ENCODE measurements around the gene TSPAN3.

- TF ChIP-seq CTCF (IDR thresholded peaks at IDR 0.05; ENCODE audit: low read depth, low read length): no peak
- TF ChIP-seq, protein P1, sequence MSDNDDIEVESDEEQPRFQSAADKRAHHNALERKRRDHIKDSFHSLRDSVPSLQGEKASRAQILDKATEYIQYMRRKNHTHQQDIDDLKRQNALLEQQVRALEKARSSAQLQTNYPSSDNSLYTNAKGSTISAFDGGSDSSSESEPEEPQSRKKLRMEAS (IDR thresholded peaks at IDR 0.05; ENCODE audit: low read depth, low read length): no peak
- TF ChIP-seq POLR2A (IDR thresholded peaks at IDR 0.05; ENCODE audit: extremely low read depth, insufficient read length): no peak
- no peak for TF ChIP-seq MYC (IDR thresholded peaks at IDR 0.05; ENCODE audit: low read depth, low read length)
Observed at GRCh38 chr15:77045985-77046384, 24.9 kb downstream of the TSPAN3 start.
